Activated CD4-positive, alpha-beta T cell treated with anti-CD3 and anti-CD28 coated beads, Interleukin-2, amount 10 ng/mL, durations not matched to agents 7 days and 5 days (primary cell): ENCODE data around the gene EIF3B. TPM values are rescaled to one million over a fixed set of nuclear protein-coding genes. Genes with fewer than 3 reads are reported as not detected.

Experiments used
- CTCF ChIA-PET: fragments of 350-600 bp; sonication (Branson Sonifier 250); formaldehyde crosslinking; loops from one replicate; lab custom pipeline; 2021; ENCODE audit warnings: antibody characterized with exemption; lab: Charles Lee
- POLR2A ChIA-PET: fragments of 350-600 bp; sonication (Branson Sonifier 250); formaldehyde crosslinking; loops from one replicate; lab custom pipeline; 2021; ENCODE audit warnings: antibody characterized with exemption; lab: Charles Lee
- DNase-seq: peaks from one replicate; pipeline ENCODE4 v3.0.0-alpha.2; 2020
- H3K27ac Mint-ChIP-seq: one replicate; pipeline ENCODE4 v1.8.0; 2021; ENCODE audit warnings: mild to moderate bottlenecking, moderate library complexity, mixed read lengths
- H3K27me3 Mint-ChIP-seq: one replicate; pipeline ENCODE4 v1.8.0; 2021; ENCODE audit warnings: mixed read lengths
- H3K36me3 Mint-ChIP-seq: one replicate; pipeline ENCODE4 v1.8.0; 2021; ENCODE audit warnings: low read depth, mixed read lengths
- H3K4me1 Mint-ChIP-seq: one replicate; pipeline ENCODE4 v1.8.0; 2021; ENCODE audit warnings: mixed read lengths
- H3K4me3 Mint-ChIP-seq: one replicate; pipeline ENCODE4 v1.8.0; 2021; ENCODE audit warnings: mild to moderate bottlenecking, moderate library complexity, mixed read lengths
- H3K9me3 Mint-ChIP-seq: one replicate; pipeline ENCODE4 v1.8.0; 2021; ENCODE audit warnings: mixed read lengths
- total RNA-seq, 2 experiments: library from RNA; stranded (reverse); gene quantifications; one replicate each; pipeline ENCODE4 v1.2.3, GENCODE V29; 2021

Gene EIF3B
- total RNA-seq, 2 experiments from 2014 or later, result 148 to 158 TPM

GRCh38 chr7:2399848-2400587, 45.4 kb downstream of the EIF3B start:
- no peaks in the 10 kb centered on the region for H3K9me3 Mint-ChIP-seq
- H3K36me3 Mint-ChIP-seq, result peaks cover 9% of the 10 kb centered on the region
- ChIA-PET POLR2A (no interaction called here), CTCF (interaction anchor here (1.0 to 1.1 kb wide), 2 partner anchors 44 to 50 kb away, joined by 3 to 6 read pairs; no protein-coding TSS in a partner anchor)
- H3K4me1 Mint-ChIP-seq, result peaks cover 34% of the 10 kb centered on the region
- peak overlapping the region; percentile 85 for H3K27ac Mint-ChIP-seq
- peak overlapping the region; percentile 31 for H3K4me3 Mint-ChIP-seq
- no peaks in the 10 kb centered on the region for H3K27me3 Mint-ChIP-seq
- peak; percentile 36 for DNase-seq

GRCh38 chr7:2402687-2403013, 48.0 kb downstream of the EIF3B start:
- ChIA-PET CTCF (interaction anchor here (0.7 to 1.1 kb wide), 3 partner anchors 9 to 29 kb away, joined by 3 to 4 read pairs (median 3); no protein-coding TSS in a partner anchor), POLR2A (no interaction called here)
- Mint-ChIP-seq H3K36me3 (peaks cover 21% of the 10 kb centered on the region), H3K9me3 (no peaks in the 10 kb centered on the region), H3K27me3 (no peaks in the 10 kb centered on the region), H3K4me1 (peaks cover 53% of the 10 kb centered on the region), H3K27ac (peak overlapping the region; percentile 72), H3K4me3 (peak overlapping the region; percentile 77)
- DNase-seq, result peak; percentile 6

- DNase-seq, result peak; percentile 95
- peaks cover 23% of the 10 kb centered on the region for H3K36me3 Mint-ChIP-seq
- H3K4me3 Mint-ChIP-seq, result peak within 1 kb of the TSS; percentile 80
- ChIA-PET POLR2A (no interaction called here), CTCF (interaction anchor here (0.7 to 1.1 kb wide), 3 partner anchors 9 to 29 kb away, joined by 3 to 4 read pairs (median 3); no protein-coding TSS in a partner anchor)
- H3K9me3 Mint-ChIP-seq, result no peaks in the 10 kb centered on the region
- H3K27me3 Mint-ChIP-seq, result no peaks in the 10 kb centered on the region
- peaks cover 55% of the 10 kb centered on the region for H3K4me1 Mint-ChIP-seq
- H3K27ac Mint-ChIP-seq, result peak within 1 kb of the TSS; percentile 96
These were observed 48.5 kb downstream of the EIF3B start, which contains the start of gene CHST12 for GRCh38 chr7:2403014-2403717. Gene CHST12, plus strand, starts transcription at chr7:2403611. Its CDS starts 29,029 bp downstream, at chr7:2432640.

- ChIA-PET CTCF (interaction anchor here (0.5 to 1.7 kb wide), 7 partner anchors 10 to 306 kb away, joined by 3 to 8 read pairs (median 4); no protein-coding TSS in a partner anchor), POLR2A (no interaction called here)
- peak overlapping the region; percentile 96 for H3K27ac Mint-ChIP-seq
- peaks cover 61% of the 10 kb centered on the region for H3K4me1 Mint-ChIP-seq
- DNase-seq, result peak; percentile 27
- no peaks in the 10 kb centered on the region for H3K27me3 Mint-ChIP-seq
- H3K4me3 Mint-ChIP-seq, result peak overlapping the region; percentile 80
- no peaks in the 10 kb centered on the region for H3K9me3 Mint-ChIP-seq
- peaks cover 31% of the 10 kb centered on the region for H3K36me3 Mint-ChIP-seq
These were observed 49.4 kb downstream of the EIF3B start for GRCh38 chr7:2403718-2404648.

GRCh38 chr7:2404714-2405119, 50.1 kb downstream of the EIF3B start:
- Mint-ChIP-seq H3K27ac (peak overlapping the region; percentile 96), H3K36me3 (peaks cover 34% of the 10 kb centered on the region), H3K4me1 (peaks cover 64% of the 10 kb centered on the region), H3K4me3 (peak overlapping the region; percentile 80), H3K9me3 (no peaks in the 10 kb centered on the region), H3K27me3 (no peaks in the 10 kb centered on the region)
- POLR2A ChIA-PET, result no interaction called here
- peak; percentile 9 for DNase-seq
- CTCF ChIA-PET, result interaction anchor here (0.5 to 1.7 kb wide), 4 partner anchors 11 to 305 kb away, joined by 3 to 8 read pairs (median 4); no protein-coding TSS in a partner anchor

GRCh38 chr7:2405201-2405600, 50.6 kb downstream of the EIF3B start:
- Mint-ChIP-seq H3K9me3 (no peaks in the 10 kb centered on the region), H3K36me3 (peaks cover 38% of the 10 kb centered on the region), H3K4me1 (peaks cover 64% of the 10 kb centered on the region), H3K27me3 (no peaks in the 10 kb centered on the region), H3K4me3 (peak overlapping the region; percentile 80), H3K27ac (peak overlapping the region; percentile 96)
- DNase-seq, result no peak
- CTCF ChIA-PET, result interaction anchor here (0.5 to 1.7 kb wide), 5 partner anchors 11 to 753 kb away, joined by 3 to 8 read pairs (median 3); no protein-coding TSS in a partner anchor
- POLR2A ChIA-PET, result no interaction called here

GRCh38 chr7:2405601-2406345, 51.1 kb downstream of the EIF3B start:
- Mint-ChIP-seq H3K27me3 (no peaks in the 10 kb centered on the region), H3K36me3 (peaks cover 42% of the 10 kb centered on the region), H3K4me1 (peaks cover 67% of the 10 kb centered on the region), H3K27ac (peak overlapping the region; percentile 96), H3K9me3 (no peaks in the 10 kb centered on the region), H3K4me3 (peak overlapping the region; percentile 80)
- POLR2A ChIA-PET, result interaction anchor here (0.6 to 1.0 kb wide), 3 partner anchors 29 to 174 kb away, joined by 3 to 4 read pairs (median 3); no protein-coding TSS in a partner anchor
- CTCF ChIA-PET, result interaction anchor here (0.5 to 1.7 kb wide), 6 partner anchors 13 to 753 kb away, joined by 3 to 8 read pairs (median 4); no protein-coding TSS in a partner anchor
- peak; percentile 81 for DNase-seq

- ChIA-PET CTCF (interaction anchor here (1.2 kb wide), 1 partner anchor 22 kb away, joined by 3 read pairs; no protein-coding TSS in a partner anchor), POLR2A (interaction anchor here (0.6 kb wide), 1 partner anchor 13 kb away, joined by 4 read pairs; no protein-coding TSS in a partner anchor)
- H3K4me1 Mint-ChIP-seq, result peaks cover 74% of the 10 kb centered on the region
- H3K36me3 Mint-ChIP-seq, result peaks cover 47% of the 10 kb centered on the region
- no peak overlapping the region for H3K4me3 Mint-ChIP-seq
- H3K27ac Mint-ChIP-seq, result peak overlapping the region; percentile 76
- H3K9me3 Mint-ChIP-seq, result no peaks in the 10 kb centered on the region
- no peak for DNase-seq
- no peaks in the 10 kb centered on the region for H3K27me3 Mint-ChIP-seq
These were observed 55.3 kb downstream of the EIF3B start for GRCh38 chr7:2409745-2410414.

- DNase-seq, result no peak
- Mint-ChIP-seq H3K4me3 (no peak overlapping the region), H3K9me3 (no peaks in the 10 kb centered on the region), H3K4me1 (peaks cover 64% of the 10 kb centered on the region), H3K36me3 (peaks cover 42% of the 10 kb centered on the region), H3K27me3 (no peaks in the 10 kb centered on the region), H3K27ac (no peak overlapping the region)
- CTCF ChIA-PET, result interaction anchor here (0.6 kb wide), 1 partner anchor 804 kb away, joined by 4 read pairs; no protein-coding TSS in a partner anchor
- POLR2A ChIA-PET, result no interaction called here
These were observed 56.4 kb downstream of the EIF3B start for GRCh38 chr7:2411049-2411448.

GRCh38 chr7:2411815-2412586, 57.4 kb downstream of the EIF3B start:
- Mint-ChIP-seq H3K36me3 (peaks cover 42% of the 10 kb centered on the region), H3K9me3 (no peaks in the 10 kb centered on the region), H3K4me3 (no peak overlapping the region), H3K27ac (no peak overlapping the region), H3K27me3 (no peaks in the 10 kb centered on the region), H3K4me1 (peaks cover 63% of the 10 kb centered on the region)
- POLR2A ChIA-PET, result no interaction called here
- CTCF ChIA-PET, result interaction anchor here (1.1 to 1.3 kb wide), 2 partner anchors 9 to 10 kb away, joined by 3 to 5 read pairs; no protein-coding TSS in a partner anchor
- no peak for DNase-seq
